RWPE2 (cell line): ENCODE measurements around the gene CCSER2.

Experiments used
- ATAC-seq: fragments of 200-7000 bp; cut with Tn5 transposase; 3 replicates; pipeline ENCODE4 v1.9.1; 2021; ENCODE audit warnings: low read depth
- DNase-seq: peaks from one replicate; pipeline ENCODE4 v3.0.0-alpha.2; 2020; ENCODE audit warnings: low spot score
- H3K27ac ChIP-seq: fragments of 450-650 bp; 2 replicates; pipeline ENCODE4 v1.5.1; 2017; ENCODE audit warnings: mild to moderate bottlenecking; ENCODE audit not compliant: poor library complexity, severe bottlenecking
- H3K27me3 ChIP-seq: fragments of 250-450 bp; sonication (Bioruptor Pico); 2 replicates; pipeline ENCODE4 v1.5.1; 2021; ENCODE audit warnings: mild to moderate bottlenecking, moderate library complexity; ENCODE audit not compliant: insufficient read depth, poor library complexity, severe bottlenecking
- H3K36me3 ChIP-seq: fragments of 250-450 bp; sonication (Bioruptor Pico); 2 replicates; pipeline ENCODE4 v1.5.1; 2020; ENCODE audit warnings: low read depth, mild to moderate bottlenecking, moderate library complexity
- H3K4me1 ChIP-seq: fragments of 250-450 bp; sonication (Bioruptor Pico); 2 replicates; pipeline ENCODE4 v1.5.1; 2021; ENCODE audit warnings: mild to moderate bottlenecking, moderate library complexity; ENCODE audit not compliant: insufficient read depth, poor library complexity, severe bottlenecking
- H3K4me3 ChIP-seq: fragments of 250-450 bp; sonication (Bioruptor Pico); 2 replicates; pipeline ENCODE4 v1.5.1; 2021; ENCODE audit warnings: mild to moderate bottlenecking, moderate library complexity; ENCODE audit not compliant: severe bottlenecking
- H3K9me3 ChIP-seq: fragments of 250-450 bp; sonication (Bioruptor Pico); 2 replicates; pipeline ENCODE4 v1.5.1; 2021; ENCODE audit warnings: mild to moderate bottlenecking, moderate library complexity; ENCODE audit not compliant: severe bottlenecking
- TF ChIP-seq, protein P1 (sequence below): fragments of 450-650 bp; IDR thresholded peaks from one replicate; pipeline ENCODE4 v1.5.1; 2017; ENCODE audit warnings: mild to moderate bottlenecking, moderate library complexity; ENCODE audit not compliant: poor library complexity, severe bottlenecking

The CCSER2 gene

DNA sequence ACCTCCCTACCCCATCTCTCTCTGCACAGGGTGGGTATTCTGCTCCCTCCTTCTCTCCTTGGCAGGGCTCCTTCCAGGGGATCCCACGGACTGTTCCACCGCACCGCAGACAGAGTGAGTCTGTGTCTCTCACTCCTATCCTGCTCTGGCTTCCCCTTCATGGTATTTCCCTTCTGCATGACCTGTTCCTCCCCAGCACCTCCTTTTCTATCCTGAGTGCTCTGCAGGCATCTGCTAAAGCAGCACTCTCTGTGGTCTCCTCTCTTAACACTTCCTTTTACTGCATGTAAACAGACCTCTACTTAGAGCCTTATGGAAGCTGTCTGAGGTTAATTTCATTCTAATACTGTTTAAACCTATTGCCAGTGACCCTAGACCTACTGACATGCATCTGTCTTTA lies 171.5 kb downstream of the CCSER2 start:
- Histone ChIP-seq H3K4me3 (no peak overlapping the region), H3K4me1 (peaks cover 22% of the 10 kb centered on the region), H3K9me3 (no peaks in the 10 kb centered on the region), H3K36me3 (no peaks in the 10 kb centered on the region), H3K27ac (no peak overlapping the region), H3K27me3 (no peaks in the 10 kb centered on the region)
- no peak for DNase-seq
- TF ChIP-seq, protein P1, sequence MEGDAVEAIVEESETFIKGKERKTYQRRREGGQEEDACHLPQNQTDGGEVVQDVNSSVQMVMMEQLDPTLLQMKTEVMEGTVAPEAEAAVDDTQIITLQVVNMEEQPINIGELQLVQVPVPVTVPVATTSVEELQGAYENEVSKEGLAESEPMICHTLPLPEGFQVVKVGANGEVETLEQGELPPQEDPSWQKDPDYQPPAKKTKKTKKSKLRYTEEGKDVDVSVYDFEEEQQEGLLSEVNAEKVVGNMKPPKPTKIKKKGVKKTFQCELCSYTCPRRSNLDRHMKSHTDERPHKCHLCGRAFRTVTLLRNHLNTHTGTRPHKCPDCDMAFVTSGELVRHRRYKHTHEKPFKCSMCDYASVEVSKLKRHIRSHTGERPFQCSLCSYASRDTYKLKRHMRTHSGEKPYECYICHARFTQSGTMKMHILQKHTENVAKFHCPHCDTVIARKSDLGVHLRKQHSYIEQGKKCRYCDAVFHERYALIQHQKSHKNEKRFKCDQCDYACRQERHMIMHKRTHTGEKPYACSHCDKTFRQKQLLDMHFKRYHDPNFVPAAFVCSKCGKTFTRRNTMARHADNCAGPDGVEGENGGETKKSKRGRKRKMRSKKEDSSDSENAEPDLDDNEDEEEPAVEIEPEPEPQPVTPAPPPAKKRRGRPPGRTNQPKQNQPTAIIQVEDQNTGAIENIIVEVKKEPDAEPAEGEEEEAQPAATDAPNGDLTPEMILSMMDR, result no peak
- no peak for ATAC-seq

DNA sequence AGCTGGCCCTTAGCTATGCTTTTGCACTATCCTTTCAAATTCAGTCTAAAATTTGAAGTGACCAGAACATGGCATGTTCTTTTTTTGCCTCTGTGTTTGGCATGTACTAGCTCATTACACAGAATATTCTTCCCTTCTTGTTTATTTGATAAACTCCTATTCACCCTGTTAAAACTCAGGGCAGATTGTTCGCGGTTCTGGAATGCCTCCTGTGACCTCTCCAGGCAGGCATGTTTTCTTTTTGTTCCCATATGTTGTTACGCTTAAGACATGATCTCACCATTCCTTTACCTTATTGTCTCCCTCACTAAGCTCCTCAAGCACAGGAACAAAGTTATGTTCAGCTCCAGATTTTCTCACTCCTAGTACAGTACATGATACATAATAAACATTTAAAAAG lies 181.7 kb downstream of the CCSER2 start:
- peak; percentile 66; the same call in 2 of the 3 replicates for ATAC-seq
- DNase-seq, result no peak
- Histone ChIP-seq H3K27me3 (no peaks in the 10 kb centered on the region), H3K36me3 (peaks cover 15% of the 10 kb centered on the region), H3K4me1 (no peaks in the 10 kb centered on the region), H3K4me3 (no peak overlapping the region), H3K9me3 (no peaks in the 10 kb centered on the region), H3K27ac (no peak overlapping the region)
- TF ChIP-seq, protein P1, result no peak

- no peaks in the 10 kb centered on the region for H3K9me3 ChIP-seq
- ATAC-seq (no peak), DNase-seq (no peak)
- no peaks in the 10 kb centered on the region for H3K27me3 ChIP-seq
- TF ChIP-seq, protein P1, result no peak
- no peak overlapping the region for H3K27ac ChIP-seq
- no peaks in the 10 kb centered on the region for H3K4me1 ChIP-seq
- H3K4me3 ChIP-seq, result no peak overlapping the region
- peaks cover 15% of the 10 kb centered on the region for H3K36me3 ChIP-seq
Observed at GRCh38 chr10:84511106-84511505, 182.7 kb downstream of the CCSER2 start.

DNA sequence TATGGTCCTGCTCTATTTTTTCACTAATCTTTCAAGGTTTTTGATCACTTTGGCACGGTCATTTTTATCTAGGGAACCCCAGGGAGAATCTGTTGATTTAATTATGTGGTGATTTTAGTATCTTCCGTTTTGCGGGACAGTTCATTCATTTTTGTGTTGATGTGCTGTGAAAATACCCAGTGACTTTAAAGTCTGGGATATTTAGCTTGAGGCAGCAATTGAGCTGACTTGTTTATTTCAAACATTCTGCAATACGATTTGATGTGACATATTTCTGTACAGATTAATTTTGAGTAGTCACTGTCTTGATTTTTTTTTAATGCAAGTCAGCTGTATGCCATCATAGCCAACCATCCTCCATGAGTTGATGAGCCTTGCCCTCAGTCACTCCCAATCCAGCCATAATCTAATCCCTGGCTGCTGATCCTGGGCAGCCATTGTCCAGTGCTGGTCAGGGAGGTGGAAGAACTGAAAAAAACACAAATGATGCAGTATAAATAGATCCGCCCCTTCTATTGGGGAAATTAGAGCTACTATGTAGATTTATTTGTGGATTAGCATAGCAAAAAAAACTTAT lies 183.4 kb downstream of the CCSER2 start:
- TF ChIP-seq, protein P1, result no peak
- Histone ChIP-seq H3K27me3 (no peaks in the 10 kb centered on the region), H3K4me1 (no peaks in the 10 kb centered on the region), H3K4me3 (no peak overlapping the region), H3K27ac (no peak overlapping the region), H3K9me3 (no peaks in the 10 kb centered on the region), H3K36me3 (peaks cover 15% of the 10 kb centered on the region)
- no peak for DNase-seq
- no peak for ATAC-seq

GRCh38 chr10:84517554-84517953 lies 189.2 kb downstream of the CCSER2 start:
- no peaks in the 10 kb centered on the region for H3K27me3 ChIP-seq
- H3K9me3 ChIP-seq, result no peaks in the 10 kb centered on the region
- H3K27ac ChIP-seq, result no peak overlapping the region
- no peaks in the 10 kb centered on the region for H3K4me1 ChIP-seq
- no peak for ATAC-seq
- TF ChIP-seq, protein P1, result no peak
- no peak overlapping the region for H3K4me3 ChIP-seq
- DNase-seq, result no peak
- H3K36me3 ChIP-seq, result peaks cover 15% of the 10 kb centered on the region
